SW480 (cell line): ENCODE results near the gene LETMD1.

Experiments
- DNase-seq: peaks from one replicate; pipeline ENCODE4 v3.0.0-alpha.2; 2016; ENCODE audit warnings: low spot score

The LETMD1 gene

GRCh38 chr12:51025836-51026638, 22.1 kb upstream of the LETMD1 start, which contains the start of gene SLC11A2:
Gene SLC11A2, minus strand, starts transcription at chr12:51026384. Its CDS starts 15,656 bp downstream, at chr12:51010728.
- peak; percentile 95 for DNase-seq

- no peak for DNase-seq
Measured at GRCh38 chr12:51027342-51027835, 20.7 kb upstream of the LETMD1 start.

GRCh38 chr12:51028126-51028812, 19.9 kb upstream of the LETMD1 start:
- DNase-seq: peak; percentile 77

- DNase-seq: no peak
Measured at GRCh38 chr12:51028813-51029150, 19.3 kb upstream of the LETMD1 start.

- DNase-seq: no peak
Measured at GRCh38 chr12:51033048-51033447, 15.1 kb upstream of the LETMD1 start.

GRCh38 chr12:51033457-51034089, 14.6 kb upstream of the LETMD1 start:
- DNase-seq: no peak

GRCh38 chr12:51036279-51036678, 11.8 kb upstream of the LETMD1 start:
- DNase-seq: no peak

- peak; percentile 29 for DNase-seq
Measured at GRCh38 chr12:51048661-51049251, 629 bp downstream of the LETMD1 start.

GRCh38 chr12:51049525-51049924, 1.4 kb downstream of the LETMD1 start:
- no peak for DNase-seq

GRCh38 chr12:51051787-51052186, 3.7 kb downstream of the LETMD1 start:
- DNase-seq: no peak

GRCh38 chr12:51055060-51055459, 6.9 kb downstream of the LETMD1 start:
- no peak for DNase-seq

- DNase-seq: no peak
Measured at GRCh38 chr12:51056242-51056641, 8.1 kb downstream of the LETMD1 start.

- no peak for DNase-seq
Measured at GRCh38 chr12:51059086-51059485, 11.0 kb downstream of the LETMD1 start.

GRCh38 chr12:51062631-51063397, 14.7 kb downstream of the LETMD1 start:
- DNase-seq: no peak

- no peak for DNase-seq
Measured at GRCh38 chr12:51065530-51065929, 17.4 kb downstream of the LETMD1 start.

GRCh38 chr12:51067229-51067628, 19.1 kb downstream of the LETMD1 start:
- DNase-seq: no peak

GRCh38 chr12:51067771-51068170, 19.6 kb downstream of the LETMD1 start:
- no peak for DNase-seq

- peak; percentile 17 for DNase-seq
Measured at GRCh38 chr12:51070004-51070403, 21.9 kb downstream of the LETMD1 start.

- no peak for DNase-seq
Measured at GRCh38 chr12:51071663-51072062, 23.5 kb downstream of the LETMD1 start.

GRCh38 chr12:51075390-51075789, 27.3 kb downstream of the LETMD1 start:
- DNase-seq: no peak

GRCh38 chr12:51076236-51076930, 28.3 kb downstream of the LETMD1 start:
- no peak for DNase-seq
